ENCODE results near the gene EFHD1.
"Not testable (repeated sequence)": the region's sequence is repeated elsewhere in the genome, so short reads cannot be mapped to it uniquely, and the experiment has no call there.

Gene EFHD1

DNA sequence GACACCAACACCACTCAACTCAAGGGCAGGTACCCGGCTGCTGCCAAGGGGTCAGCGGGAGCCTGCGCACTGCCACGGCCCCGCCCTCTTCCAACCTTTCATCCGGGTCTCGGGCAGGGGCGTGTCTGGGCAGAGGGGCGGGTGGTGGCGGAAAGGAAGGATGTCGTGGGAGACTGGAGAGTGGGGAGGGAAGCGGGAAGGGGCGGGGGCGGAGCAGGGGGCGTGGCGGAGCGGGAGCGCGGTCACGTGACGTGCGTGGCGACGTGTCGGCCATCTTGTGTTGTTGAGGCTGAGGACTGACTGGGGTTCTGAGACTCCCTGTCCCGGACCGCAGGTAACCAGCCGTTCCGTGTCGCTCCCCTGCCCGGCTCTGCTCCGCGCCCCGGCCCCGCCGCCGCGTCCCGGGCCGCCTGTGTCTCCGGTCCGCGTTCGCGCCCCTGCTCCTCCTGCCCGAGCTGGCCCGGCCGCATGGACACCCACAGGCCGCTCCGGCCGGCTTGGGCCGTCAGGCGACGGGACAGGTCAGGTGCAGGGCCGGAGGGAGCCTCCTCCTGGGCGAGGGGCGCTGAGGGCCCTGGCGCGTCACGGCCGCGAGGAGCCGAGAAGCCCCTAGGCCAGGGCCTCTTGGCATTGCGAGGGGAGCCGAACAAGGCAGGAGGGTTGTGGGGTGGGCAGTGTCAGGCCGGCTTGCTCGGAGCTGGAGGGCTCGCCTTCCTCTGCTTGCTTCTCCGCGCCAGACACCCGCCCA, 63.8 kb downstream of the EFHD1 start, which contains the start of gene GIGYF2:
GIGYF2 (plus strand) TSS at position 273 of the 748 bp plus-strand sequence. CDS start 37,867 bp downstream, outside the sequence.
- DNase-seq = peak; percentile 79 to 96 (median 91)

- DNase-seq = peak in 1 of 3 experiments; percentile 72
Observed at GRCh38 chr2:232697807-232698110, 64.4 kb downstream of the EFHD1 start.

DNA sequence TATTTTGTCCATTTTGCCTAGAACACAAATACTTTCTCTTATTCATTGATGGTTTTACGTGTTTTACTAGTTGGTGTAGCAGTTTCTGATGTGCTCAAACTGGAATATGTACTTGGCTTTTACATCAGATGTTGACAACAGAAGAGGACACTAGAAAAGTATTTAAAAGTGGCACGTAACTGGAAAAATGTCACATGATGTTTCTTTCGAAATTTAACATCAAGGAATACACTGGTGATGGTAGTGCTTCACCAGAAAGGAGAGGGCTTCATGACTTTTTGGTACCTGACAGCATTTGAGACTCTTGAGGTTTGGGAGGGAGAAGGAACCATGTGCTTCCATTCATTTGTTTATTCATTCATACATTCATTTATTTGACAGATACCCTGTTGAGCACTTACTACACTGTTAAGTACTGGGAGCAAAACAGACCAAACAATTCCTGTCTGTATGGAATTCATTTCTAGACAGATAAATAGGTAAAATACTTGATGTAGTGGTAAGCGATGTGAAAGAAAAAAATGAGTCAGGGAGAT, 65.2 kb downstream of the EFHD1 start:
- no peak for DNase-seq

DNA sequence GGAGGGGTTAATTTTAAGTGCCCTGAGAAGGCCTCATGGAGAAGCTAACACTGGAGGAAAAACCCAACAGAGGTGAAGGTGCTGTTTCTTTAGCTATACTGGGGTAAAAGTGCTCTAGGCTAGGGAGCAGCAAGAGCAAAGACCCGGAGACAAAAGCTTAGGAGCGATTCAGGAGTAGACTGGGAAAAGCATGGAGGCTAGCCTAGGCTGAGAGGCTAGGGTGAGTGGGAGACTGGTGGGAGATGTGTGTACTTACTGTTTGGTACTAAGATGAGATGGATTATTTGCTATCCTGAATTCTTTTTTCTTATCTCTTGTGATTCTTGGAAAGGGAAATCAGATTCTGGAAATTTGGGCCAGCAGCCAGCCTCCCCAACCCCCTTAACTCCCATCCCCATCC, 65.7 kb downstream of the EFHD1 start:
- DNase-seq = no peak

DNA sequence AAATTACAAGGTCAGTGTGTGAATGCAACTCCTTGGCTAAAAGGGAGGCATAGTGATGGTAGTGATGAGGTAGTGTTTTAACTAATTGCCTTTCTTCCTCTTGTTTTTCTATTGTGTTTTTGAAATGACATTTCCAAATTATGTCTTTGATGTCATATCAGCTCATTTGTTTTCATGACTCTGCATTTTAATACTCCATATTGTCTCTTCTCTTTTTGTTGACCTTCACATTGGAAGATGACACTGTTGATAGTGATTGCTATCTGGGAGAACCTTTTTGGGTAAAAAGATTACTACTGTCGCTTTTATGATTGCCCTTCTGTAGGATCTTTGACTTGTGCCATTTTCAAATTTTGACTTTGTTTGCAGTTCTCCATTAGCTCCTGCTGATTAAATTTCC, 66.8 kb downstream of the EFHD1 start:
- no peak for DNase-seq

DNA sequence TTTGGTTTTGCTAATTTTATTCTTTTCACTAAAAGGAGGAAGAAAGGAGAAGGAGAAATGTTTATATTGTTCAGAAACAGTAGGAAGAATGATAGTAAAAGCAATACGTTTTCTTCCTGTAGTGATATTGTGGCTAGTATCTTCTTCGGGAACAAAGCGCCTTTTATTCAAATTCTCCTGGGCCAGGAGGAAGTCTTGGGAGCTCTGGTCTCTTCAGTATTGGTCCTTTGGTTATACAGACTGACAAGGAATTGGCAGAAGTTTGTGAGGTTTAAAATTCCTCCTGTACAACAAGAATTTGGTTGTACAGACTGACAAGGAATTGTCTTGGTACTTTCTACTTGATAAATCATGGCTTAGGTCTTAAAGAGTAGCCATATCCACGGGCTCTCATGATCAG, 73.7 kb downstream of the EFHD1 start:
- no peak for DNase-seq

- DNase-seq = no peak
Observed at GRCh38 chr2:232713505-232713904, 80.1 kb downstream of the EFHD1 start.

GRCh38 chr2:232714969-232715368, 81.6 kb downstream of the EFHD1 start:
- no peak for DNase-seq

- not testable (repeated sequence) for DNase-seq
Observed at GRCh38 chr2:232720056-232720455, 86.7 kb downstream of the EFHD1 start.

GRCh38 chr2:232721261-232721660, 87.9 kb downstream of the EFHD1 start:
- no peak for DNase-seq

DNA sequence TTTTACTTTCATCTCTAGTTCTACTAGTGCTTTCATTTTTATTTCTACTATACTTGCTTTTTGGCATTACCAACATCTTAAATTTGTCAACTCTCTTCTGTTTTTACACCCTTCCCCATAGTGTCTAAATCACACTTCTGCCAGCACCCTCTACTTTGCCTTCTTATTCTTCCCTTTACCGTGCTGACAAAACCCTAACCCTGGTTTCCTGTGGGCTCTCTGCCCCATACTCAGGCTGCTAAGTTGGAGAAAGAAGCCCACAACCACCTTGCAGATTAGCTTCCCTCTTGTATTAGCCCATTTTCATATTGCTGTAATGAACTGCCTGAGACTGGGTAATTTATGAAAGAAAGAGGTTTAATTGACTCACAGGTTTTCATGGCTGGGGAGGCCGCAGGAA, 88.5 kb downstream of the EFHD1 start:
- no peak for DNase-seq

DNA sequence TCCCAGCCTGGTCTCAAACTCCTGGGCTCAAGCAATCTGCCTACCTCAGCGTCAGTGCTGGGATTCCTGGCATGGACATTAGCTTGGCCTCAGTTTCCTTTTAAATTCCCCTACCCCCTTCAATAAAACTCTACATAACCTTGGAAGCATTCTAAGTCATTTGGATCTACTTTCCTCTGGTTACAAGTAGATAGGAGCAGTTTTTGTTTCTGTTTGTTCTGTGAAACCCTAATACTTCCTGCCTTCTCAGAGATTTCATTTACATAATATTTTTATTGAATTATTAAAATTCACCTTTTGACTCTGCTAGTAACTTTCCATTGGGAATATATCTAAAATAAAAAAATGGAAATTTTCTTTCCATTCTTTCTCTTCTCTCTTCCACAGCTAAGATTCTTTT, 89.6 kb downstream of the EFHD1 start:
- DNase-seq = no peak

DNA sequence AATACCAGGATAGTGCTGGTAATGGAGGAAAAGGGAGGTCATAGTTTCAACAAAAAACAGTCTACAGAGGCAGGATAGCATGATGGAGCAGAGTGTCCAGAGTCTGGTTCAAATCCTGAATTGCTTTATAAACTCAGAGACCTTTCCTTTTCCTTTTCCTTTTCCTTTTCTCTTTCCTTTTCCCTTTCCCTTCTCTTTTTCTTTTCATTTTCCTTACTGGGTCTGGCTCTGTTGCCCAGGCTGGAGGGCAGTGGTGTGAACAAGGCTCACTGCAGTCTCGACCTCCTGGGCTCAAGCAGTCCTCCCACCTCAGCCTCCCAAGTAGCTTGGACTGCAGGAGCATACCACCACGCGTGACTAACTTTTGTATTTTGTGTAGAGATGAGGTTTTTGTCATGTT, 95.4 kb downstream of the EFHD1 start:
- DNase-seq = no peak

DNA sequence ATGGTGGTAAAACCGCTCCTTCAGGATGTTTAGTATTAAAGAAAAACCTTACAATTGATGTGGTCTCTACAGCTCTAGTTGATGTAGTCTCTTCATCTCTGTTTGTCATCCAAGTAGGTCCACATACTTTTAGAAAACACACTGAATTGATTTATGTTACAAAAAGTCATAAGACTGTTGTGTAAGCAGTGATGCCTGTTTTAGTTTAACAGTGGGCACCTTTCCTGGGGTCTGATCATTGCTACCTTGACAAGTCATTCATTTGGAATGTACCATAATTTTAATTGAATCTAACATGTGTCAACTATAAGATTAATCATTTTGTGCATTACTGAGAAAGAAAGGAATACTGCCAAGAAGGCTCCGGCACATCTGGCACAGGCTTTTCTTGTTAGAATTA, 98.1 kb downstream of the EFHD1 start:
- no peak for DNase-seq

Data from NCI-H1417 (cell line).